Adrenal gland (tissue), 12 donors: ENCODE data around the gene KCNMB2. TPM values are rescaled to one million over a fixed set of nuclear protein-coding genes. Genes with fewer than 3 reads are reported as not detected.

ENCODE experiments used
- DNase-seq, 7 donors: peaks; one replicate each; pipeline ENCODE4 v3.0.0-alpha.2; 2019 to 2020
- H3K27ac ChIP-seq, 5 donors: fragments of 200-600 bp; sonication (generic) in 4 of 5; 1 replicate in 3 of 5; 2 replicates in 2 of 5; pipeline versions ENCODE4 v1.5.1 to v1.8.0; 2016 to 2020; ENCODE audit warnings: mild to moderate bottlenecking in 1 of 5
- H3K27me3 ChIP-seq: fragments of 200-600 bp; 2 replicates; pipeline ENCODE4 v1.8.0; 2021
- H3K36me3 ChIP-seq, 2 donors: fragments of 200-600 bp; replicated peaks in 1 of 2; 1 replicate in 1 of 2; 2 replicates in 1 of 2; pipeline versions ENCODE4 v1.5.1 to v1.8.0; 2018 to 2022
- H3K4me1 ChIP-seq, 2 donors: fragments of 200-600 bp; replicated peaks in 1 of 2; 1 replicate in 1 of 2; 2 replicates in 1 of 2; pipeline versions ENCODE4 v1.5.1 to v1.8.0; 2018 to 2021
- H3K4me3 ChIP-seq, 4 donors: fragments of 200-600 bp; sonication (generic) in 3 of 4; one replicate each; pipeline ENCODE4 v1.5.1; 2016 to 2018
- H3K9me3 ChIP-seq, 3 donors: fragments of 200-600 bp; sonication (generic) in 1 of 3; replicated peaks in 1 of 3; 1 replicate in 2 of 3; 2 replicates in 1 of 3; pipeline versions ENCODE4 v1.5.1 to v1.8.0; 2016 to 2021
- POLR2A ChIP-seq, 2 donors: fragments of 450-650 bp; IDR thresholded peaks; one replicate each; pipeline ENCODE4 v1.6.1; 2017; ENCODE audit warnings: antibody characterized with exemption in 2 of 2, mild to moderate bottlenecking in 2 of 2, moderate library complexity in 1 of 2
- WGBS, 4 donors: extraction: QIAGEN DNeasy Blood & Tissue Kit in 2 of 4; methylation state at CpG; one replicate each; pipeline versions ENCODE4 v1.1.5 to v1.1.7; 2013 to 2017; 5-methylcytosine and 5-hydroxymethylcytosine counted together
- intact Hi-C, 2 donors: fragments of 100-400 bp; cut with DNase I; formaldehyde crosslinking; loops; one replicate each; pipeline versions ENCODE4 v1.14.1 to v1.15.0; 2022 to 2023
- polyA plus RNA-seq, 3 donors: library from polyadenylated mRNA; stranded (reverse); fragments of 200-250 nt in 2 of 3; fragments of 350-450 nt in 1 of 3; fragmentation: Illumina TruSeq in 1 of 3; extraction: RNeasy Lipid Tissue Mini Kit (QIAGEN cat#74804) in 1 of 3; gene quantifications; one replicate each; pipeline ENCODE4 v1.2.3, GENCODE V29; 2013 to 2014
- total RNA-seq, 9 donors: library from RNA; depleted of rRNA in 4 of 9; stranded (reverse); fragments of >200 nt in 4 of 9; fragments of 120-200 nt in 1 of 9; fragmentation: NEBNext Ultra II Directional in 1 of 9; extraction: Animal tissue kit (Norgen Biotek cat#: 25700) in 1 of 9; gene quantifications; one replicate each; pipeline versions ENCODE4 v1.1.0 to v1.2.4, GENCODE V29; 2013 to 2023
- TF ChIP-seq, protein P1 (sequence below), 6 experiments: fragments of 450-650 bp in 4 of 6; fragments of 200-600 bp in 2 of 6; sonication (generic) in 1 of 6; IDR thresholded peaks; 1 replicate in 5 of 6; 2 replicates in 1 of 6; pipeline versions ENCODE4 v1.5.1 to v1.8.0; 2016 to 2021; ENCODE audit warnings: antibody characterized with exemption in 6 of 6, mild to moderate bottlenecking in 2 of 6, moderate library complexity in 1 of 6
- donor health status: healthy with polysubstance abuse.
- donor health status: Bipolar disorder and iron deficiency.
- donor health status: DM: yes; HTN: yes; CAD: no.
- donor health status: DM: no; HTN: no; CAD: no.
- donor health status: DM: no; HTN: no; CAD: no.
- donor health status: DM: yes; HTN: yes; CAD: no.

Gene KCNMB2
- total and polyA plus RNA-seq, 12 donors = 0.58 to 8.6 (median 2.9) TPM; not detected in 3

DNA sequence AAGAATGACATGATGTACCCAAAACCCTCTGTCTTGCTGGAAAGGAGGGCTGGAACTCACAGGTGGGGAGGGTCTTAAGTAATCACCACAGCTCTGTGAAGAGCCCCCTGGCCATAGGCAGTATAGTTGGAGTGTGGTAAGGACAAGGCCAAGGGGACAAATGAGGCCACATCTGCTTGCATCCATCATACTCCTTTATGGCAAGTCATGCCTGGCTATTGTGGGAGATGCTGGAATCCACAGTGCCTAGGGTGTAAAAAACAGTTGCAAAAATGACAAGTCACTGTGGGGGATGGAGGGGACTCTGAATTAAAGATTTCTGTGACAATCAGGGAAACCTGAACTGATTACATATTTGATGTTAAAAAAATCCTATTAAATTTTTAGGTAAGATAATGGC, 258.5 kb downstream of the KCNMB2 start:
- H3K4me1 ChIP-seq = no peaks in the 10 kb centered on the region
- no peak overlapping the region for H3K27ac ChIP-seq
- DNase-seq = no peak
- H3K9me3 ChIP-seq = peaks cover 0 to 5% (median 0%) of the 10 kb centered on the region in 3 donors
- intact Hi-C loops = no loop called here
- H3K4me3 ChIP-seq = no peak overlapping the region
- H3K36me3 ChIP-seq = no peaks in the 10 kb centered on the region
- TF ChIP-seq, protein P1, sequence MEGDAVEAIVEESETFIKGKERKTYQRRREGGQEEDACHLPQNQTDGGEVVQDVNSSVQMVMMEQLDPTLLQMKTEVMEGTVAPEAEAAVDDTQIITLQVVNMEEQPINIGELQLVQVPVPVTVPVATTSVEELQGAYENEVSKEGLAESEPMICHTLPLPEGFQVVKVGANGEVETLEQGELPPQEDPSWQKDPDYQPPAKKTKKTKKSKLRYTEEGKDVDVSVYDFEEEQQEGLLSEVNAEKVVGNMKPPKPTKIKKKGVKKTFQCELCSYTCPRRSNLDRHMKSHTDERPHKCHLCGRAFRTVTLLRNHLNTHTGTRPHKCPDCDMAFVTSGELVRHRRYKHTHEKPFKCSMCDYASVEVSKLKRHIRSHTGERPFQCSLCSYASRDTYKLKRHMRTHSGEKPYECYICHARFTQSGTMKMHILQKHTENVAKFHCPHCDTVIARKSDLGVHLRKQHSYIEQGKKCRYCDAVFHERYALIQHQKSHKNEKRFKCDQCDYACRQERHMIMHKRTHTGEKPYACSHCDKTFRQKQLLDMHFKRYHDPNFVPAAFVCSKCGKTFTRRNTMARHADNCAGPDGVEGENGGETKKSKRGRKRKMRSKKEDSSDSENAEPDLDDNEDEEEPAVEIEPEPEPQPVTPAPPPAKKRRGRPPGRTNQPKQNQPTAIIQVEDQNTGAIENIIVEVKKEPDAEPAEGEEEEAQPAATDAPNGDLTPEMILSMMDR (IDR thresholded peaks at IDR 0.05) = no peak
- no peak for TF ChIP-seq POLR2A (IDR thresholded peaks at IDR 0.05)
- no peaks in the 10 kb centered on the region for H3K27me3 ChIP-seq

DNA sequence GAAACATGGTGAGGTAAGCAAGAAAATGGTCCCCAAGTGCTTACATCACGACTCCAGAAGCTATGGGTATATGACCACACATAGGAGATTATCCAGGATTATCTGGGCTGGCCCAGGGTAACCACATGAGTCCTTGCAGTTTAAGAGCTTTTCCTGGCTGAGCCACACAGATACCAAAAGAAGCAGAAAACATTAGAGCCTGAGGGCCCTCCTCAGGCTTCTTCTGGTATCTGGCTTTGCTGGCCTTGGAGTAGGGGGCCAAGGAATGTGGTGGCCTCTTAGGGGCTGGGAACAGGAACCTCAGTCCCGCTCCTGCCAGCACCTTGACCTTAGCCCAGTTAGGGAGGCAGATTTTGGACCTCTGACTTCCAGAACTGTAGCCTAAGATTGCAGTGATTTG, 259.1 kb downstream of the KCNMB2 start:
- no peaks in the 10 kb centered on the region for H3K4me1 ChIP-seq
- no peaks in the 10 kb centered on the region for H3K36me3 ChIP-seq
- H3K4me3 ChIP-seq = no peak overlapping the region
- WGBS, 4 donors = 67 to 81% (median 70%) methylated on average over 1 to 2 of the region's 2 CpGs
- H3K9me3 ChIP-seq = peaks cover 0 to 5% (median 0%) of the 10 kb centered on the region in 3 donors
- no peak for DNase-seq
- intact Hi-C loops = no loop called here
- H3K27ac ChIP-seq = no peak overlapping the region
- H3K27me3 ChIP-seq = no peaks in the 10 kb centered on the region
- TF ChIP-seq, protein P1 (IDR thresholded peaks at IDR 0.05) = no peak
- TF ChIP-seq POLR2A (IDR thresholded peaks at IDR 0.05) = no peak

DNA sequence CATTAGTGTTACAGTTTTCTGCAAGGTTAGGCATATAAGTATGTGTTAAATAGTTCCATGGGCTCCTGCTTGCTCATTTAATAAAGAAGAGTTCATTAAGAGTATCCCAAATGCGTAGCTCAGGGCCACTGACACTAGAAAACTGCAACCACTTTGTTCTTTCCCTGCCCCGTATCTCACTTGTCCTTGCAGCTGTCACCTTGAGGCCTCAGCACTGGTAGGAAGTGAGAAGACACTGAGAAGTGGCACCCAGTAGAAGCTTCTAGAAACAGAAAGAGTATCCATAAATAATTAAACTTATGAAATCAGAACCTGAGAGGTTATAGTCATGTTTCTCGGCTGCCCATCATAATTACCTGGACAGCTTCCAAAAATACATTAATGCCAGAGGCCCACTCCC, 266.0 kb downstream of the KCNMB2 start:
- Histone ChIP-seq H3K9me3 (no peaks in the 10 kb centered on the region), H3K27me3 (no peaks in the 10 kb centered on the region), H3K4me3 (no peak overlapping the region), H3K4me1 (no peaks in the 10 kb centered on the region), H3K27ac (no peak overlapping the region), H3K36me3 (no peaks in the 10 kb centered on the region)
- TF ChIP-seq, protein P1 (IDR thresholded peaks at IDR 0.05) = no peak
- no peak for TF ChIP-seq POLR2A (IDR thresholded peaks at IDR 0.05)
- 58 to 79% (median 69%) methylated on average over 3 of the region's 3 CpGs for WGBS, 4 donors
- intact Hi-C loops = no loop called here
- no peak for DNase-seq

DNA sequence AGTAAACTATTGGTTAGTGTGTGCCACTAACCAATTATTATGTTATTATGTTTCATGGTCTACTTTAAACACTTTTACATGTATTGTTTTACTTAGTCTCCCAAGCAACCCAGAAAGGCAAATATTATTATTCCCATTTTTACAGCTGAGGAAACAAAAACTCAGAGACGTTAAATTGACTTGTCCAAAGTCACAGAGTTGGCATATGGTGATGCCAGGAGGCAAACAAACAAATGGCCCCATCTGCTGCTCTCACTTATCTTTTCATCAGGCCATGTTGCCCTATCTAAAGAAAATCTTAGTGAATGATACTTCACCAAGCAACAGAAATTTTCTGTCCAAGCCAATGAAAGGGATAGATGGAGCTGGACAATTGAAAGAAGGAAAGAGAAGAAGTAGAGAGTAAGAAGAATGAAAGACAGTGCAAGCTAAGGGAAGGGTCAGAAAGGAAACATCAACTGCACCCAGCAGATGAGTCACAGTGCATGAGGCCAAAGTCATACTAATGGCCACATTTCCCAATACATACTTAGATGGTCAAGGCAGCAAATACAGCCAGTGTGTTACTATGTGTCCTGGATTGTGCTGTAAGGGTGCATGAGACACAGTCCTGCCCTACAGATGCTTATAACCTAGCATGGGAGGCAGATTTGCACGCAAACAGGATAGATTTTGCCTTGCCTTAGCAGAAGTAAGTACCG, 266.9 kb downstream of the KCNMB2 start:
- Histone ChIP-seq H3K27ac (no peak overlapping the region), H3K27me3 (no peaks in the 10 kb centered on the region), H3K4me3 (no peak overlapping the region), H3K36me3 (no peaks in the 10 kb centered on the region), H3K4me1 (no peaks in the 10 kb centered on the region), H3K9me3 (no peaks in the 10 kb centered on the region)
- intact Hi-C loops = no loop called here
- WGBS, 4 donors = 91 to 100% (median 95%) methylated on average over 3 of the region's 3 CpGs
- TF ChIP-seq POLR2A (IDR thresholded peaks at IDR 0.05) = no peak
- TF ChIP-seq, protein P1 (IDR thresholded peaks at IDR 0.05) = no peak
- DNase-seq = no peak
